Tibial artery (tissue), 4 donors: ENCODE results near the gene CDCA4.

Experiments used
- DNase-seq, 2 donors: peaks; one replicate each; pipeline ENCODE4 v3.0.0-alpha.2; 2019
- H3K27ac ChIP-seq, 2 donors: fragments of 200-600 bp; sonication (generic) in 1 of 2; 1 replicate in 1 of 2; 2 replicates in 1 of 2; pipeline ENCODE4 v1.5.1; 2018 to 2019; ENCODE audit warnings: mild to moderate bottlenecking in 1 of 2
- H3K27me3 ChIP-seq, 2 donors: fragments of 200-600 bp; sonication (generic) in 1 of 2; one replicate each; pipeline versions ENCODE4 v1.5.1 to v1.6.0; 2016 to 2019
- H3K36me3 ChIP-seq, 3 donors: fragments of 200-600 bp; sonication (generic) in 2 of 3; one replicate each; pipeline ENCODE4 v1.5.1; 2016 to 2019; ENCODE audit warnings: mild to moderate bottlenecking in 2 of 3
- H3K4me1 ChIP-seq, 4 donors: fragments of 200-600 bp; sonication (generic) in 2 of 4; 1 replicate in 3 of 4; 2 replicates in 1 of 4; pipeline ENCODE4 v1.5.1; 2016 to 2019
- H3K4me3 ChIP-seq, 2 donors: fragments of 200-600 bp; sonication (generic) in 1 of 2; 1 replicate in 1 of 2; 2 replicates in 1 of 2; pipeline ENCODE4 v1.5.1; 2018 to 2019; ENCODE audit warnings: mild to moderate bottlenecking in 2 of 2
- H3K9me3 ChIP-seq, 3 donors: fragments of 200-600 bp; sonication (generic) in 1 of 3; one replicate each; pipeline ENCODE4 v1.5.1; 2016 to 2019
- intact Hi-C: fragments of 100-400 bp; cut with DNase I; formaldehyde crosslinking; loops from one replicate; pipeline ENCODE4 v1.15.0; 2023; ENCODE audit warnings: low total_unique reads
- TF ChIP-seq, protein P1 (sequence below), 2 experiments: fragments of 200-600 bp in 1 of 2; fragments of 450-650 bp in 1 of 2; IDR thresholded peaks; one replicate each; pipeline ENCODE4 v1.5.1; 2017 to 2019; ENCODE audit warnings: antibody characterized with exemption in 2 of 2, mild to moderate bottlenecking in 1 of 2, moderate library complexity in 1 of 2

CDCA4 gene

DNA sequence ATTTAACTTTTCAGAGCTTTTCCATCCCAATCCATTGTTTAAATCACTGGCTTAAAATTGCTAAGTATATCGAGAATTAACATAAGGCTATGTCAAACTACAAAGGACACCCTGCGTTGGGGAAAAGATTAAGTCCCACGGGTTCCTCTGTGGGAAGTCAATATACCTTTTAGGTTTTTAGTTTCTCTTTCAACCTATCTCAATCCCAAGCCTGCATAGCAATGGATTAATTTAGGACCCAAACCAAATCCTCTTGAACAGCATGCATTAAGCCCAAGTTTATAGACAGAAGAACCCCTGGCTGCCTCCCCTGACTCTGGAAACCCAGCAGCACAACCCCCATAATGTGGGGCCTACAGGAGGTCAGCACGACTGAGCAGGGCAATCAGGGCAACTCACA, 6.3 kb downstream of the CDCA4 start:
- no peak overlapping the region for H3K27ac ChIP-seq
- peaks cover 0 to 37% (median 26%) of the 10 kb centered on the region in 4 donors for H3K4me1 ChIP-seq
- TF ChIP-seq, protein P1, sequence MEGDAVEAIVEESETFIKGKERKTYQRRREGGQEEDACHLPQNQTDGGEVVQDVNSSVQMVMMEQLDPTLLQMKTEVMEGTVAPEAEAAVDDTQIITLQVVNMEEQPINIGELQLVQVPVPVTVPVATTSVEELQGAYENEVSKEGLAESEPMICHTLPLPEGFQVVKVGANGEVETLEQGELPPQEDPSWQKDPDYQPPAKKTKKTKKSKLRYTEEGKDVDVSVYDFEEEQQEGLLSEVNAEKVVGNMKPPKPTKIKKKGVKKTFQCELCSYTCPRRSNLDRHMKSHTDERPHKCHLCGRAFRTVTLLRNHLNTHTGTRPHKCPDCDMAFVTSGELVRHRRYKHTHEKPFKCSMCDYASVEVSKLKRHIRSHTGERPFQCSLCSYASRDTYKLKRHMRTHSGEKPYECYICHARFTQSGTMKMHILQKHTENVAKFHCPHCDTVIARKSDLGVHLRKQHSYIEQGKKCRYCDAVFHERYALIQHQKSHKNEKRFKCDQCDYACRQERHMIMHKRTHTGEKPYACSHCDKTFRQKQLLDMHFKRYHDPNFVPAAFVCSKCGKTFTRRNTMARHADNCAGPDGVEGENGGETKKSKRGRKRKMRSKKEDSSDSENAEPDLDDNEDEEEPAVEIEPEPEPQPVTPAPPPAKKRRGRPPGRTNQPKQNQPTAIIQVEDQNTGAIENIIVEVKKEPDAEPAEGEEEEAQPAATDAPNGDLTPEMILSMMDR (IDR thresholded peaks at IDR 0.05), result no peak

DNA sequence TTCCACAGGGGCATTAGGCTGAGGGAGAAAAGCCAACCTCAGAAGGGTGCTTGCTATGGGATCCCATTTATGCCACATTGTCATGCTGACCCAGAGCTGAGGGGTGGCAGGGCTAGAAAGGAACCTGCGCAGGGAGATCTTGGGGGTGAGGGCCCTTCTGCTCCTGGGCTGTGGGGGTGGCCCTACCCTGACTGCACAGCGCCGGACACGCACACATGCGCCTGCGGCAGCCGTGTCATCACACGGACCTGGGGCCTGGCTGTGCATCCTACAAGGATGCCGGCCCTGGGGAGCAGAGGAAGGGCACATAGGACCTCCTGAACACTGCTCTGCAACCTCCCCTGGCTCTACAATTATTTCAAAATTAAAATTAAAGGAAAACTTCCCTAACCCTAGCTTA, 6.9 kb downstream of the CDCA4 start:
- DNase-seq, result peak in 1 of 2 donors; percentile 37
- intact Hi-C loops, result no loop called here
- H3K27me3 ChIP-seq, result no peaks in the 10 kb centered on the region

More for the DNA sequence above, 6.3 kb downstream of the CDCA4 start:
- intact Hi-C loops, result no loop called here
- H3K36me3 ChIP-seq, result peaks cover 0 to 21% (median 12%) of the 10 kb centered on the region in 3 donors
- no peak for DNase-seq
- no peaks in the 10 kb centered on the region for H3K9me3 ChIP-seq
- no peak overlapping the region for H3K4me3 ChIP-seq
- no peaks in the 10 kb centered on the region for H3K27me3 ChIP-seq

DNA sequence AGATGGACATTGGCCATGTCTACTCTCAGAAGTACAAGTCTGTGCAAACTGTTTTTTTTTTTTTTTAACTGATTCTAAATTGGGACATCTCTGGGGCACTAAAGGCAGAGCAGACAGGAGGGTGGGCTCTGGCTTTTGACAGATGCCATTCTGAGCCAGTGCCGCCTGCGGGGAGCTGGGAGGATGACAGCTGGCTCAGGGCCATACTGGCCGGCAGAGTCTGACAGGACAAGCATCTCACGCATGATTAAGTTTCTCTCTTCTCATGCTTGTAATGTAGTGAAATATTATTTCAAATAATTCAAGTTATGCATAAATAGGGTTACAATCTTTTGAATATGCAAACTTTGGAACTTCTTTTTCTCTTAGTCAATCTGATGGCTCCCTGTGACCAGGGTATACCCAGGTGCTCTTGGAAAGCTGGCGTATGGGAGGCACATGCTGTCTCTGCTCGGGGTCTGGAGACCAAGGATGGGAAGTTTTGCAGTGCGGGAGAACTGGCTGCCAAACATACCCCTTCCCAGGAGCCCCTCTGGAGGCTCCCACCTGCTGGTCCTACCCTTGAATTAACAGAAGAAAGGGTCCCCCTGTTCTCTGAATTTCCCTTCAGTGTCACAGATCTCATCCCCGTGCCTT, 7.6 kb downstream of the CDCA4 start:
- H3K36me3 ChIP-seq, result peaks cover 0 to 33% (median 20%) of the 10 kb centered on the region in 3 donors
- H3K4me1 ChIP-seq, result peaks cover 0 to 24% (median 20%) of the 10 kb centered on the region in 4 donors
- H3K4me3 ChIP-seq, result no peak overlapping the region
- no peak overlapping the region for H3K27ac ChIP-seq
- intact Hi-C loops, result no loop called here
- no peaks in the 10 kb centered on the region for H3K9me3 ChIP-seq
- TF ChIP-seq, protein P1 (IDR thresholded peaks at IDR 0.05), result peak in 1 of 2 experiments; percentile 22
- DNase-seq, result peak in 1 of 2 donors; percentile 62
- H3K27me3 ChIP-seq, result no peaks in the 10 kb centered on the region

More for the DNA sequence above, 6.9 kb downstream of the CDCA4 start:
- TF ChIP-seq, protein P1 (IDR thresholded peaks at IDR 0.05), result no peak
- H3K36me3 ChIP-seq, result peaks cover 0 to 27% (median 15%) of the 10 kb centered on the region in 3 donors
- H3K27ac ChIP-seq, result no peak overlapping the region
- H3K9me3 ChIP-seq, result no peaks in the 10 kb centered on the region
- H3K4me3 ChIP-seq, result no peak overlapping the region
- peaks cover 0 to 31% (median 22%) of the 10 kb centered on the region in 4 donors for H3K4me1 ChIP-seq

DNA sequence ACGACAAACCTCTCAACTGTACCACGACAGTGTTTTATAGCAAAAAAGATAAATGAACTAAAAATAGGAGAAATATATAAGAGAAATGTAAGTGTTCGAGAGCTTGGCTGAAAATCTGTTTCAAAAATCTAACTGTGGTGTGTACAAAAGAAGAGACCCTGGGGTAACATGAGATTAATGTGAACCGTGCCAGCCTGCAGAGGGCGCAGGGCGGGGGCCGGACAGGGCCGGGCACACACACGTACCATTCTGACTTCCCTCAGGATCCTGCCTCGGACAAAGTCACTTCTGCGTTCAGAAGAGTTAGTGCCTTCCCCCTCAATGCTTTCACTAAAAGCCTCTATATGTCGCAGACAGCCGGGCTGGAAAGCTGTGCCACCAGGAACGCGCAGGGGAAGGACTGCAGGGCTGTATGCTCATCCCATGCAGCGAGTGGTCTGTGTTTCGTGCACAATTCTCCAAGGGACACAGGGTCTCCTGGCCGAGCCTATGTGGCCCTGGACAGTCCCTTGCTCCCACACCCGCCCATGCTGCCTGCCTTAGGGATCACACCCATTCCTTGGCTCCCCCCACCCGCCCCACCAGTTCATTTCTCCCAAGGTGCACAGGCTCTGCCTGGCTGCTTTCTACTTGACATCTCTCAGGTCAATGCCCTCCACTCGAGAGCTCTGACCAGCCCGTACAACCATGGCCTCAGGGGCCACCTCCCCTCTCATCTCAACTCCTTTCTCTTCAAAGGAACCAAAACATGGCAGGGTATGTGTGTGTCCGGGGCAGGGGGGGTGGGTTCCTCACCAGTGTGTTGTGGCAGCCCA, 8.5 kb downstream of the CDCA4 start:
- Histone ChIP-seq H3K4me1 (peaks cover 0 to 24% (median 20%) of the 10 kb centered on the region in 4 donors), H3K36me3 (peaks cover 0 to 42% (median 26%) of the 10 kb centered on the region in 3 donors), H3K27me3 (no peaks in the 10 kb centered on the region), H3K4me3 (peak overlapping the region in 1 of 2 donors; percentile 18), H3K9me3 (no peaks in the 10 kb centered on the region), H3K27ac (peak overlapping the region in 1 of 2 donors; percentile 10)
- DNase-seq, result no peak
- TF ChIP-seq, protein P1 (IDR thresholded peaks at IDR 0.05), result peak; percentile 33 to 54
- intact Hi-C loops, result no loop called here

DNA sequence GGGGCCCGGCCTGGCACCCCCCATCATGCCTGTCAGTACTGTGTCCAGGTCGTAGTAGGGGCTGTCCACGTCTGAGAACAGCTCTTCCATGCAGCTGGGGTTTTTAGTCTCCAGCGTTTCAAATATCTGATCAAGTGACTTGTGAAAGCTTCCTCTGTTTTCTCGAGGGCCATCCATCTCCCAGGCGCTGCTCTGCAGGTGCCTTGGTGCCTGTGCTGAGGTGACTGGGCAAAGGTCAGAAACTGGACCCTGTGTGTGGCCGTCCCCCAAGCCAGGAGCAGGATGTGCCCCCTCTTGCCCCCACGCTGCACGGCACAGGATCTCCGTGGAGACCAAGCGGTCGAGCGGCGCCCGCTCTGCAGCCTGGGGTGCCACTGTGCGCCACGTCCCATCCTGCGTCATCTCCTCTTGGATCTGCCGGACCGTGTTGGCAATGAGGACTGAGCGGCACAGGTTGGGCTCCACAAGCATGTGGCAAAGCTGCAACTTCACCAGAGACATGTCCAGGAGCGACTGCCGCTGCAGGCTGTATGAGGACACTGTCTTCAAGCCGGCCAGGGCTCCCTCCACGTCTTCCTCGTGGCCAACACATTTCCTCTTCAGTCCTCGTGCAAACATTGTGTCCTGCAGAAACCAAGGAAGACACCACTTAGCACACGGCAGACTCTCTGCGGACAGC, 9.4 kb downstream of the CDCA4 start:
- DNase-seq, result no peak
- H3K9me3 ChIP-seq, result no peaks in the 10 kb centered on the region
- H3K27ac ChIP-seq, result no peak overlapping the region
- peaks cover 0 to 52% (median 26%) of the 10 kb centered on the region in 3 donors for H3K36me3 ChIP-seq
- H3K27me3 ChIP-seq, result no peaks in the 10 kb centered on the region
- H3K4me3 ChIP-seq, result no peak overlapping the region
- TF ChIP-seq, protein P1 (IDR thresholded peaks at IDR 0.05), result no peak
- intact Hi-C loops, result no loop called here
- H3K4me1 ChIP-seq, result peaks cover 0 to 20% (median 19%) of the 10 kb centered on the region in 4 donors
